ENCODE data around the gene PNPLA7.
"Not testable (repeated sequence)": the region's sequence is repeated elsewhere in the genome, so short reads cannot be mapped to it uniquely, and the experiment has no call there.

The PNPLA7 gene

DNA sequence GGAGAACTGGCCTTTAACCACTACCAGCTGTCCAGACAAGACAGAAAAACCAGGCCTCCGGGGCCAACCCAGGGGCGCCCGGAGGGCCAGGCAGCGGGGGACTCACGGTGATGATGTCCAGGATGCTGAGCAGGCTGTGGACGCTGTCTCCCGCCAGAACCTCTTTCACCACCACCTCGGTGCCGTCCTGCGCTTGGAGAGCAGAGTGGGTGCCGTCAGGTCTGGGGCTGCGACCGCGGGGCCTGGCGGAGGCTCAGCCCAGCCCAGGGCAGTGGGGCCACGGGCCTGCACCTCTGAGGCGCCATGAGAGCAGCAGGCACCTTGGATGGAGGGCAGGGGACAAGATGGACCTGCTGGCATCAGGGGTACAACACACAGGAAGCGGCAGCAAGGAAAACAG is 9.7 kb downstream of the PNPLA7 start:
- no peak for DNase-seq (ENCODE audit: low read depth)

GRCh38 chr9:137538058-137538457 is 12.1 kb downstream of the PNPLA7 start:
- no peak for DNase-seq (ENCODE audit: low read depth)

- not testable (repeated sequence) for DNase-seq (ENCODE audit: low read depth)
These were observed 13.5 kb downstream of the PNPLA7 start for GRCh38 chr9:137536594-137537131.

- DNase-seq (ENCODE audit: low read depth) = no peak
These were observed 15.1 kb downstream of the PNPLA7 start for GRCh38 chr9:137535120-137535428.

GRCh38 chr9:137534256-137535119 is 15.7 kb downstream of the PNPLA7 start:
- DNase-seq (ENCODE audit: low read depth) = no peak

- not testable (repeated sequence) for DNase-seq (ENCODE audit: low read depth)
These were observed 17.2 kb downstream of the PNPLA7 start for GRCh38 chr9:137532891-137533468.

DNA sequence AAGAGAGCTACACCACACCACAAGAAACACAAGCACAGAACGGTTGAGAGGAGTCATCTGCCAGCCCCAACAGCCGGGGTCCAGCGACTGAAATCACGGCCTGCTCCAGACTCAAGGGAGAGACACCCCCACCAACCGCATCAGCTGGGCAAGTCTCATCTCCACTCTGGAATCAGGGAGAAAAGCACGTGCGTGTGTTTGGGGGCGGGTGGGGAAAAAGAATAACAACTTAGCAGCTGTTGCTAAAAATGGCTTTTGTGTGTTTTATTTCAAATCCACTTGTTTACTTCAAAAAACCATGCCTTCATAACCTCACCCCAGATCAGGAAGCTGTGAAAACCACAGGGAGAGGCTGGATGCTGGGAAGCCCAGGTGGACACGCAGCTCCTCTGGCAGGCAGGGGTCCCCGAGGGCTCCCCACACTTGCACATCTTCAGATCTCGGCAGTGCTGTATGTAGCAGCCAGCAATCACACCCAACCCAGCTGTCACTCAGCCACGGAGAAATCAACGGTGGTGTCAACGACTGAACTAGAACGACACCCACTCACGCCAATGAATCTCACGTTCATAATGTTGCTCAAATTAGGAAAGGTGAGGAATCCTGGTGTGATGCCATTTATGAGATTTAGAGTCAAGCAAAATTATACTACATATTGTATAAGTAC is 19.0 kb downstream of the PNPLA7 start:
- no peak for DNase-seq (ENCODE audit: low read depth)

- DNase-seq (ENCODE audit: low read depth) = no peak
These were observed 19.9 kb downstream of the PNPLA7 start for GRCh38 chr9:137530331-137530730.

- no peak for DNase-seq (ENCODE audit: low read depth)
These were observed 25.3 kb downstream of the PNPLA7 start for GRCh38 chr9:137524981-137525317.

DNA sequence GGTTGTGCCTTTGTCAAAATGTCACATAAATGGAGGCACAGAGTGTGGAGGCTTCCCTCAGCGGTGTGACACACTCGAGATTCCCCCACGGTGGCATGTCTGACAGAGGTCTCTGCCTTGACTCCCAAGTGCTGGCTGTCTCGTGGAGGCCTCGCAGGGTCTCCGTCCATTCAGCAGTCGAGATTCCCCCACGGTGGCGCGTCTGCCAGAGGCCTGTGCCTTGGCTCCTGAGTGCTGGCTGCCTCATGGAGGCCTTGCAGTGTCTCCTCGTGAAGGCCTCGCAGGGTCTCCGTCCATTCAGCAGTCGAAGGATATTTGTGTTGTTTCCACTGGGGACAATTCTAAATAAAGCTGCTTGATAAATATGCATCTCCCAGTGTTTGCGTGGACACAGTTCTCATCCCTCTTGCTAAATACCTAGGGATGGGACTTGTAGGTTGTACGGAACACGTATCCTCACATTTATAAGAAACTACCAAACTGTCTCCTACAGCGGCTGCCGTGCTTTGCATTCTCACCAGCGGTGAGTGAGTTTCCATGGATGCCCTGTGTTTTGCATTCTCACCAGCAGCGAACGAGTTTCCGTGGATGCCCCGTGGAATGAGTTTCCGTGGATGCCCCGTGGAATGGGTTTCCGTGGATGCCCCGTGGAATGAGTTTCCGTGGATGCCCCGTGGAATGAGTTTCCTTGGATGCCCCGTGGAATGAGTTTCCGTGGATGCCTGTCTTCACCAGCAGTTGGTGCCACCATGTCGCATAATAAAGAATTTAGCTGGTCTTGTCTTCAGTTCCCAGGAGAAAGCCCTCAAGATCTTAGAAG is 25.8 kb downstream of the PNPLA7 start:
- DNase-seq (ENCODE audit: low read depth) = no peak

DNA sequence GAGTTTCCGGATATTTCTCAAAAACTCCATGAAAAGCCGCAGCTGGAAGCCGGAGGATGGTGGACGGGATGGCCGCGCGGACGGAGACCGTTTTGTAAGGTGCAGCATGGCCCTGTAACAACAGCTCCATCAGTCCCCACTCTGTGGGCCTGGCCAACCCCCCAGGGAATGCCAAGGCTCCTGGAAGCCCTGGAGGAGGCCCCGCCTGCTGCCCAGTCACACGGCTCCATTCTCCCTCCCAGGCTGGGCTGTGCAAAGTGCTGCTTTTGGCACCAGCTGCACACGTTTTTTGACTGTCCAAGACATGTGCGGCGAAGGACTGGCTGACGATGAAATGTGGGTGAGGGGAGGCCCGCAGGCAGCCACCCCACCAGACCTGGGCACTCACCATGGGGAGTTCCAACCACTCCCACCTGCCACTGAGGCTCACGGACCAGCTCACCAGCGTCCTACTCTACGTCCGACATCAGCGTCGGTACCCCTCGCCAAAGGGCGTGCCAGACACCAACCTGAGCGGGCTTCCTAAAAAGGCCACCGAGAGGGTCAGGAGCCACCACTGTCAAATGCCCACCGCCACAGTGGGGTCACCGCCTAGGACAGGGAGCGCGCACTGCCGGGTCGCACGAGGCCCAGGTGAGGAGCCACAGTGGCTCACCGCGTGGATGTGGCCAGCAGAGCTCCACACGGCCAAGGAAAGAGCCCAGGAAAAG is 27.3 kb downstream of the PNPLA7 start:
- DNase-seq (ENCODE audit: low read depth) = no peak

DNA sequence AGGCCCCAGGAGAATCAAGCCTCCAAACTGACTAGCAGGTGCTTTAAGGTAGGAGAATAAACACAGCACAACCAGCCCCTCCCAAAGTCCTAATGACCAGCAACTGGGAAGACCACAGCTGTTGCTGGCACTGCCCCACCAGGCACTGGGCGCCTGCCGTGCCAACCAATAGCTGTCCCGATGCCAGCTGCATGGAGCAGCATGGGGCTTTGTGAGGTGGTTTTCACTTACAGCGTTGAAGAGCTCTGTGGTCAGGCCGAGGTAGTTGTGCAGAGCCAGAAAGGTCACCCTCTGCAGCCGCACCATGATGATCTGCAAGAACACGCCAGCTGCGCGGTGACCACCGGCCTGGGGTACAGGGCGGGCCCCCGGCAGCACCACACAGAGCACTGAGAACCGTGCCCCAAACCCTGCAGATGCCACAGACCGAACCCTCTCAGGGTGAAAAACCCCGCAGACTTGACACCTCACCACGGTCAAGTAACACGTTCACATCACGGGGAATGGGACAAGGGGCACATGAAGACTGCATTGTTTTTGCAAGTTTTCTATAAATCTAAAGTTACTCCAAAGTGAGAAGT is 28.7 kb downstream of the PNPLA7 start:
- no peak for DNase-seq (ENCODE audit: low read depth)

- DNase-seq (ENCODE audit: low read depth) = no peak
These were observed 29.4 kb downstream of the PNPLA7 start for GRCh38 chr9:137520614-137521404.

GRCh38 chr9:137519553-137519952 is 30.6 kb downstream of the PNPLA7 start:
- DNase-seq (ENCODE audit: low read depth) = no peak

DNA sequence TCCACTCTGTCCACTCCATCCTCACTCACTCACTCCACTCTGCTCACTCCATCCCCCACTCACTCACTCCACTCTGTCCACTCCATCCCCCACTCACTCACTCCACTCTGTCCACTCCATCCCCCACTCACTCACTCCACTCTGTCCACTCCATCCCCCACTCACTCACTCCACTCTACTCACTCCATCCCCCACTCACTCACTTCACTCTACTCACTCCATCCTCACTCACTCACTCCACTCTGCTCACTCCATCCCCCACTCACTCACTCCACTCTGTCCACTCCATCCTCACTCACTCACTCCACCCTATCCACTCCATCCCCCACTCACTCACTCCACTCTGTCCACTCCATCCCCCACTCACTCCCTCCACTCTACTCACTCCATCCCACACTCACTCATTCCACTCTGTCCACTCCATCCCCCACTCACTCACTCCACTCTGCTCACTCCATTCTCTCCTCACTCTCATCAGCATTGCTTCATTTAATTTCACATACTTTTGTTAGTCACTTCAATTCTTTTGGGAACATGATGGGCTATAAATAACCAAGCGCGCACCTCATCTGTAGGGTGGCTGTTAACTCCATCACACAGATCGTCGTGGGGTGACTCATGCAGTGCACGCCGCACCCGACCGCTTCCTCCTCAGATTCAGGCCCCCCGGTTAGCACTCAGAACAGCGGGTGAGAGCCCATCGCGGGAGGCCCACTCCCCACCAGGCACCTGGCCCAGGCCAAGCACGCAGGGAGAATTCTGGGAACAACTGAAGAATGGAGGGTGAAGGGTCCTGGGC is 31.3 kb downstream of the PNPLA7 start:
- not testable (repeated sequence) for DNase-seq (ENCODE audit: low read depth)

- DNase-seq (ENCODE audit: low read depth) = no peak
These were observed 33.9 kb downstream of the PNPLA7 start for GRCh38 chr9:137516144-137516917.

GRCh38 chr9:137515338-137515724 is 34.9 kb downstream of the PNPLA7 start:
- DNase-seq (ENCODE audit: low read depth) = no peak

DNA sequence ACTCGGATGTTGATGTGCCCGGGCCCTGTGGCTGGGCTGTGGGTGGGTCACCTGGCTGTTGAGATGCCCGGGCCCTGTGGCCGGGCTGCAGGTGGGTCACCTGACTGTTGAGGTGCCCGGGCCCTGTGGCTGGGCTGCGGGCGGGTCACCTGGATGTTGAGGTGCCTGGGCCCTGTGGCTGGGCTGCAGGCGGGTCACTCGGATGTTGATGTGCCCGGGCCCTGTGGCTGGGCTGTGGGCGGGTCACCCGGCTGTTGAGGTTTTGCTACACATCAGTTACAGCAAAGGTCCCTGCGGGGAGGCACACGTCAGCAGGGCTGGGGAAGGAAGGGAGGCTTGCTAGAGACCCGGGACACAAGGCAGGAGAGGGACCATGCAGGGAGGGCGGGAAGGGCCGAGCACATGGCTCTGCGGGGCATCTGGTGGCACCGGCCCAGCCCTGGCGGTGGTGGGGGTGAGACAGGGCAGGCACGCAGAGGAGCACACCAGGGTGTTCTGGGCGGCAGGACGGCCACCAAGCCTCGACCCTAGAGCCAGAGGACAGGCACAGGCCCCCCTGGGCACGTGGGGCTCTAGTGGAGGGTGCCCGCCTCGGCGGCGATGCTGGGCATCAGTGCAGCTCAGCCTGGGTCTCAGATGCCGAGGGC is 35.4 kb downstream of the PNPLA7 start:
- no peak for DNase-seq (ENCODE audit: low read depth)

Measured in non-pigmented ciliary epithelial cell (primary cell).